NCI-H1048 (cell line): Measurements from ENCODE around the gene PSG6.
"Not testable (repeated sequence)": the region's sequence is repeated elsewhere in the genome, so short reads cannot be mapped to it uniquely, and the experiment has no call there.

Experiments
- DNase-seq: peaks from one replicate; lab custom pipeline; 2025; lab: John Stamatoyannopoulos, UW

The PSG6 gene

DNA sequence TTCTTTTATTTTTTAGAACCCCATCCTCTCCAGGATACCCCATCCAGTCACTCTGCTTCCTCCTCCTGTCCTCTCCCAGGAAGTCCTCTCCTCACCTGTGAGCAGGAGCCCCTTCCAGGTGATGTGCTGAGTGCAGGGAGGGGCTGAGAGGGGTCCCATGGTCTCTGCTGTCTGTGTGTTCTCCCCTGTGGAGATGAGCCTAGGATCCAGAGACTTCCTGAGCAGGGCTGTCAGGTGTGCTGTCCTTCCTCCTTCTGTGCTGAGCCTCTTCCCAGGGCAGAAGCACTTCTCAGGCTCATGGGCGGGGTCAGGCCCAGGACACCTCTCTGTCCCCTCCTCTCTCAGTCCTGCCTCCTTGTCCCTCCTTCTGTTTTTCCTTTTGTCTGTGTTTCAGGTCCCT lies at the start of gene PSG6:
Gene PSG6 (minus strand): TSS at position 261 of the 400 bp plus-strand sequence. CDS start 102 bp downstream, at position 159.
- DNase-seq = not testable (repeated sequence)

GRCh38 chr19:42965176-42965575 lies 47.5 kb upstream of the PSG6 start:
- DNase-seq = no peak

DNA sequence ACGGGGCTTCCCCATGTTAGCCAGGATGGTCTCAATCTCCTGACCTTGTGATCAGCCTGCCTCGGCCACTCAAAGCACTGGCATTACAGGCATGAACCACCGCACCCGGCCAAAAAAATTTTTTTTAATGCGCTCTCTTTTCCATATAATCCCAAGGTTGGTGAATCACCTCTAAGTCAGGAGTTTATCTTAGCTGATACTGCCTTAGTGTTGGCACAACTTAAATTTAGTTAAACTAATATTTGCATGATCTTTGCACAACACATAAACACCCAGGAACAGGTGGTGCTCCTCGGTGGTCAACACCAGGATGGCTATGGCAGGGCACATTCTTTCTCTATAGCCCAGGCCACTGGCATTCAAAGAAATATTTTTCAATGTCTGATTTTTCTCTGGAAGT lies 43.4 kb upstream of the PSG6 start:
- no peak for DNase-seq

- DNase-seq = not testable (repeated sequence)
Measured at GRCh38 chr19:42952126-42952525, 34.4 kb upstream of the PSG6 start.

GRCh38 chr19:42951476-42951875 lies 33.8 kb upstream of the PSG6 start:
- DNase-seq = not testable (repeated sequence)

DNA sequence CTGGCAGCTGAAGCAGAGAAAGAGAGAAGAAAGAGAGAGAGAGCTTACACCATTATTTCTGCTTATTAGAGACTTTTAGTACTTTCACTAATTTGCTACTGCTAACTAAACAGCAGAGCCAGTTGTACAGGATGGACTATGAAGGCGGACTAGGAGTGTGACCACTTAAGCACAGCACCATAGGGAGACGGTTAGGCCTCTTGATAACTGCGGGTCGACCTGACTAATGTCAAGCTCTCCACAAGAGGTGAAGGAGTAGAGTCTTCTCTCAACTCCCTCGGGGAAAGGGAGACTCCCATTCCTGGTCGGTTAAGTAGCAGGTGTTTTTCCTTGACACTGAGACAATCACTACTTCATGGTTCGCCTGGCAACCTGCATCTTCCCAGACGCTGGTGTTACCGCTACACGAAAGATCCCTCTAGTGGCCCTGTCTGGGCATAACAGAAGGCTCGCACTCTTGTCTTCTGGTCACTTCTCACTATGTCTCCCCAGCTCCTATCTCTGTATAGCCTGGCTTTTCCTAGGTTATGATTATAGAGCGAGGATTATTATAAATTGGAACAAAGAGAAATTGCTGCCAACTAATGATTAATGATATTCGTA lies 24.6 kb upstream of the PSG6 start:
- DNase-seq = no peak

- DNase-seq = not testable (repeated sequence)
Measured at GRCh38 chr19:42937107-42937506, 19.4 kb upstream of the PSG6 start, which contains the start of gene PSG7. TSS of gene PSG7 (minus strand) at chr19:42937207. CDS start at chr19:42937076, 131 bp downstream.

GRCh38 chr19:42934726-42935125 lies 17.0 kb upstream of the PSG6 start:
- not testable (repeated sequence) for DNase-seq

DNA sequence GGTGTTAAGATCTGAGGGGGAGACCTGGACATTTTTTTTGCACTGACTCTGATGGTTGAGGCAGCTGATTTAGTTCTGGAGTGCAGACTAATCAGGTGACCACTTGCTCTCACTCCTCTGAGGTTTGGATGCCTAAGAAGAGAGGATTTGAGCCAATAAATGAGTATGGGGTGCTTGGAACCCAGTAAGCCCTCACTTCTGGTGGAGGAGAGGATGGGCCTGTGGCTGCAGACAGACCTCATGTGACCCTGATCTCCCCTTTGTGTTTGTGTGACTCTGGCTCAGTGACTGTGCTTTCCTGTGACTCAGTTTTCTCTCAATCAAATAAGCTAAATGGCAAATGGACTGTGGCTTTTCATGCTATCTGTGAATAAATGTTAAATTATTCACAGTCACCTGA lies 16.5 kb upstream of the PSG6 start:
- DNase-seq = not testable (repeated sequence)

- DNase-seq = not testable (repeated sequence)
Measured at GRCh38 chr19:42933412-42933811, 15.7 kb upstream of the PSG6 start.

GRCh38 chr19:42932485-42933101 lies 14.9 kb upstream of the PSG6 start:
- DNase-seq = not testable (repeated sequence)

DNA sequence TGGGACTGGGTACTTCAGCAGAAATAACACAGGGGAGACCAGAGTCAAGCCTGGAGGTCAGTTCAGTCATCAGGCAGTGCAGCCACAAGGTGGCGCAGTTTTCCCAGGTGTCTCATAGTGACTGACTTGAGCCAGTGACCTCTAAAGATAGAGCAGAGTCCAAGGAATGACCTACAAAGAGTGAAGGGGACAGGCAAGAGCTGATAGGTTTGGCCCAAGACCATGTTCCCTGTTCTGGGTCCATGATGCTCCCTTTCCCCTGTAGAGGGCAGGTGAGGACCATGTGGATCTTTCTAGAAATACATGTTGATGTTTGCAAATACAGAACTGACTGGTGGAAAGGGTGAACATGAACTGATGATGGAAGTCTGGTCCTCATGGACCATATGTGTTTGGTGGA lies 12.5 kb upstream of the PSG6 start:
- not testable (repeated sequence) for DNase-seq

- no peak for DNase-seq
Measured at GRCh38 chr19:42928896-42929295, 11.2 kb upstream of the PSG6 start.

GRCh38 chr19:42926781-42927180 lies 9.1 kb upstream of the PSG6 start:
- no peak for DNase-seq

DNA sequence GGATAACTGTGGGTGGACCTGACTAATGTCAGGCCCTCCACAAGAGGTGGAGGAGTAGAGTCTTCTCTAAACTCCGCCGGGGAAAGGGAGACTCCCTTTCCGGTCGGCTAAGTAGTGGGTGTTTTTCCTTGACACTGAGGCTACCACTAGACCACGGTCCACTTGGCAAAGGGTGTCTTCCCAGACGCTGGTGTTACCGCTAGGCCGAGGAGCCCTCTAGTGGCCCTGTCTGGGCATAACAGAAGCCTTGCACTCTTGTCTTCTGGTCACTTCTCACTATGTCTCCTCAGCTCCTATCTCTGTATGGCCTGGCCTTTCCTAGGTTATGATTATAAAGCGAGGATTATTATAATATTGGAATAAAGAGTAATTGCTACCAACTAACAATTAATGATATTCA lies 5.4 kb upstream of the PSG6 start:
- DNase-seq = not testable (repeated sequence)

DNA sequence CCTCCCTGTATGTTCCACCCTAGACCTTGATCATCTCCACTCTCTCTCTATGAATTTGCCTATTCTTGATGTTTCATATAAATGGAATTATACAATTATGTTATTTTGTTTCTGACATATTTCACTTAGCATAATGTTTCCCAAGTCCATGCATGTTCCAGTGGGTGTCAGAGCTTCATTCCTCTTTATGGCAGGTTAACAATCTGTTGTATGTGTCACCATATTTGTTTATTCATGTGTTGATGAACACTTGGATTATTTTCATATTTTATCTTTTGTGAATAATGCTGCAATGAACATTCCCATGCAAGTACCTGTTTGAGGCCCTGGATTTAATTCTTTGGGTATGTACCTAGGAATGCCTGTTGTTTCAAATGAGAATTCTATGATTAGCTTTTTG lies 3.3 kb upstream of the PSG6 start:
- not testable (repeated sequence) for DNase-seq

DNA sequence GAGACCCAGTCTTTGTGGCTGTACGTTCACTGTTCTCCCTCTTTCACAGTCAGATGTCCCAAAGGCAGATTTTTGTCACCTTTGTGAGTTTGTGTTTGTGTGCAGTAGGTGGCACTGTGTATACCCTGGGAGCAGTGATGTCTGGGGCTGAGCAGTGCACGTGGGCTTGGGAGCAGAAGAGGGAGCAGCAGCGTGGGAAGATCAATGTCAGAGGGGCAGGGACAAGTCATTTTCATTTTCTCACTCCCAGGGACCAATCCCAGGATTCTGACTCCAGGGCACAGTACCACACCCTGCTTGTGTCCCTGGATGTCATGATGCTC lies 2.0 kb upstream of the PSG6 start:
- no peak for DNase-seq

- not testable (repeated sequence) for DNase-seq
Measured at GRCh38 chr19:42919070-42919756, 1.5 kb upstream of the PSG6 start.

- not testable (repeated sequence) for DNase-seq
Measured at GRCh38 chr19:42918377-42919069, 829 bp upstream of the PSG6 start.

DNA sequence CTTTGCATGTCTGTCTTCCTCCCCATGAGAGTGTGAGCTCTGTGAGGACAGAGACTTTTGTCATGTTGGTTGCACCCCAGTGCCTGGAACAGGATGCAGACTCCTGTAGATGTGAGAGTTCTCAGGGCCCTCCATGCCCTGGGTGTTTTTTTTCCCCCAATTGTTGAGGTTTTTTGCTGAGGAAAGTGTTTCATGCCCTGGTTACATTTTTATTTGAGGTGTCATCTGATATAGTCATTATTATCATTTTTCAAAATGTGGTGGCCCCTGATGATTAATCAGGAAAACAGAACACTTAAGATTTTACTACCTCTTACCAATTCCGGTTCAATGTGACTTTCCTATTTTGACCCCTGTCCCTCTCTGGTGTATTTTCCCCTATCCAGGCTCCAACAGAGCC lies 763 bp downstream of the PSG6 start:
- not testable (repeated sequence) for DNase-seq

GRCh38 chr19:42913516-42913915 lies 4.2 kb downstream of the PSG6 start:
- not testable (repeated sequence) for DNase-seq

DNA sequence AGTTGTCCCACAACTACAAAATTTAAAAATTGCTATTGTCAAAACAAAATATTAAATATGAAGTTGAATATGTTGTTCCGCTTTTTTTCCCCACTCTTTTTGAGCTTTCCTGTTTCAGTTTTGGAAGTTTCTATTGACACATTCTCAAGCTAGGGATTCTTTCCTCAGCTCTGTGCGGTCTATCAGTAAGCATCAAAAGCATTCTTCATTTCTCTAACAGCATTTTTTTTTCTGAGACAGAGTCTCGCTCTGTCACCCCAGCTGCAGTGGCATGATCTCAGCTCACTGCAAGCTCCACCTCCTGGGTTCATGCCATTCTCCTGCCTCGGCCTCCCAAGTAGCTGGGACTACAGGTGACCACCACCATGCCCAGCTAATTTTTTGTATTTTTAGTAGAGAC lies 4.8 kb downstream of the PSG6 start:
- DNase-seq = not testable (repeated sequence)

DNA sequence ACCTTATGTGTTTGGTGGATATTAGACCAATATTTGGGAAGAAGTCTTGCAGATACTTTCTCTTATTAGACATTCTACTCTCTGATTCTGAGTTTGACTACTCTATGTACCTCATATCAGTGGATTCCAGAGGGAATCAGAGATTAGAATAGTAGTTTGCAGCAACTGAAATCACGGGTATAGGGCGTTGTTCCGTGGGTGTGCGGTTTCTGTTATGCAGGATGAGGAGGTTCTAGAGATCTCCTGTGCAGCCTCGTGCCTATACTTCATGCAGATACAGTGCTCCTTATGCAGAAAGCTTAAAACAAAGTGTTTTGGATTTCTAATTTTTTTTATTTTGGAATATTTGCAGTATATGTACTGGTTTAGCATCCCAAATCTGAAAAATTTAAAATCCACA lies 6.0 kb downstream of the PSG6 start:
- not testable (repeated sequence) for DNase-seq
